ENCODE data around the gene CCL27. TPM values are rescaled to one million over a fixed set of nuclear protein-coding genes. Genes with fewer than 3 reads are reported as not detected.

CCL27 gene
- total and polyA plus RNA-seq, 2 donors (not counting 1 experiment from before 2014, with no cell fraction given), result not detected

DNA sequence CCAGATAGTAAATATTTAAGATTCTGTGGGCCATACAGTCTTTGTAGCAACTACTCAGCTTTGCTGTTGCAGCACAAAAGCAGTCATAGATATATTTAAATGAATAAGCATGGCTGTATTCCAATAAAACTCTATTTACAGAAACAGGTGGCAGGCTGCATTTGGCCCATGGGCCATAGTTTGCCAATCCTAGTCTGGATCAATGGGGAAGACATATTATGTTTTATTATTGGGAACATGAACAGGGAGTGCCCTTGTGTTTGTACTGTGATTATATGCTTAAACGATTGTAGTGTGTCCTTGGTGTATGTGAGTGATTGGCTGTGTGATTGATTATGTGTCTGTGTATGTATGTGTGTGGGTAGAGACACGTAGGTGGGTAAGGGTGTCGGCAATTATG is 12.0 kb upstream of the CCL27 start:
- peaks cover 0 to 2% (median 0%) of the 10 kb centered on the region in 4 experiments for H3K27me3 ChIP-seq (replicated peaks in 1 of 4; ENCODE audit: control extremely low read depth in 1 of 4, control insufficient read depth in 3 of 4, insufficient read depth in 4 of 4, low read length in 3 of 4)
- H3K9me3 ChIP-seq (ENCODE audit: control extremely low read depth in 1 of 3, control insufficient read depth in 2 of 3, insufficient read depth in 1 of 3, low read length in 2 of 3), result peaks cover 0 to 8% (median 5%) of the 10 kb centered on the region in 3 donors
- H3K36me3 ChIP-seq (replicated peaks in 1 of 2; ENCODE audit: control extremely low read depth in 1 of 2, control insufficient read depth in 1 of 2, extremely low read depth in 1 of 2, insufficient read depth in 2 of 2, low read length in 1 of 2), result no peaks in the 10 kb centered on the region
- no peaks in the 10 kb centered on the region for H3K79me2 ChIP-seq (ENCODE audit: control insufficient read depth, insufficient read depth, low read length)
- H3K9ac ChIP-seq (ENCODE audit: low read length), result no peak overlapping the region
- H3K4me3 ChIP-seq (ENCODE audit: control extremely low read depth in 1 of 5, extremely low read depth in 1 of 5, insufficient read depth in 1 of 5, low read depth in 2 of 5, low read length in 4 of 5), result no peak overlapping the region
- H3K4me1 ChIP-seq (ENCODE audit: control insufficient read depth in 2 of 2, insufficient read depth in 2 of 2, low read length in 2 of 2), result no peaks in the 10 kb centered on the region
- ChIA-PET CTCF (interaction anchor here (1.7 kb wide), 1 partner anchor 27 kb away, joined by 15 read pairs; no protein-coding TSS in a partner anchor), POLR2A (no interaction called here)
- DNase-seq, result no peak
- ATAC-seq (ENCODE audit: low read depth), result no peak
- no peak overlapping the region for H2AFZ ChIP-seq (ENCODE audit: insufficient read depth, low read depth, low read length, poor library complexity, severe bottlenecking)
- no peak overlapping the region for H3K4me3 Mint-ChIP-seq
- H3K4me2 ChIP-seq (replicated peaks; ENCODE audit: low read depth, low read length, poor library complexity, severe bottlenecking), result no peak overlapping the region
- no peaks in the 10 kb centered on the region for H4K20me1 ChIP-seq (ENCODE audit: control insufficient read depth, insufficient read depth, low read length, poor library complexity, severe bottlenecking)
- H3K27ac ChIP-seq (ENCODE audit: low read length in 2 of 2), result no peak overlapping the region
- intact Hi-C loops (cut with micrococcal nuclease), result loop anchor here (2.0 kb wide), 1 partner anchor 28 kb away; no protein-coding TSS in a partner anchor
- no peaks in the 10 kb centered on the region for H3K27me3 Mint-ChIP-seq
- H3K27ac Mint-ChIP-seq, result no peak overlapping the region
- peaks cover 6% of the 10 kb centered on the region for H3K9me3 Mint-ChIP-seq (ENCODE audit: insufficient read depth)
- TF ChIP-seq, protein P1, sequence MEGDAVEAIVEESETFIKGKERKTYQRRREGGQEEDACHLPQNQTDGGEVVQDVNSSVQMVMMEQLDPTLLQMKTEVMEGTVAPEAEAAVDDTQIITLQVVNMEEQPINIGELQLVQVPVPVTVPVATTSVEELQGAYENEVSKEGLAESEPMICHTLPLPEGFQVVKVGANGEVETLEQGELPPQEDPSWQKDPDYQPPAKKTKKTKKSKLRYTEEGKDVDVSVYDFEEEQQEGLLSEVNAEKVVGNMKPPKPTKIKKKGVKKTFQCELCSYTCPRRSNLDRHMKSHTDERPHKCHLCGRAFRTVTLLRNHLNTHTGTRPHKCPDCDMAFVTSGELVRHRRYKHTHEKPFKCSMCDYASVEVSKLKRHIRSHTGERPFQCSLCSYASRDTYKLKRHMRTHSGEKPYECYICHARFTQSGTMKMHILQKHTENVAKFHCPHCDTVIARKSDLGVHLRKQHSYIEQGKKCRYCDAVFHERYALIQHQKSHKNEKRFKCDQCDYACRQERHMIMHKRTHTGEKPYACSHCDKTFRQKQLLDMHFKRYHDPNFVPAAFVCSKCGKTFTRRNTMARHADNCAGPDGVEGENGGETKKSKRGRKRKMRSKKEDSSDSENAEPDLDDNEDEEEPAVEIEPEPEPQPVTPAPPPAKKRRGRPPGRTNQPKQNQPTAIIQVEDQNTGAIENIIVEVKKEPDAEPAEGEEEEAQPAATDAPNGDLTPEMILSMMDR (IDR thresholded peaks at IDR 0.05), result no peak
- no peak for TF ChIP-seq EZH2 (IDR thresholded peaks at IDR 0.05; ENCODE audit: borderline replicate concordance, insufficient read depth, low read depth, low read length, poor library complexity, severe bottlenecking)
- WGBS (ENCODE audit: insufficient coverage), result 94% methylated on average over 3 of the region's 3 CpGs
- no peaks in the 10 kb centered on the region for H3K4me1 Mint-ChIP-seq

DNA sequence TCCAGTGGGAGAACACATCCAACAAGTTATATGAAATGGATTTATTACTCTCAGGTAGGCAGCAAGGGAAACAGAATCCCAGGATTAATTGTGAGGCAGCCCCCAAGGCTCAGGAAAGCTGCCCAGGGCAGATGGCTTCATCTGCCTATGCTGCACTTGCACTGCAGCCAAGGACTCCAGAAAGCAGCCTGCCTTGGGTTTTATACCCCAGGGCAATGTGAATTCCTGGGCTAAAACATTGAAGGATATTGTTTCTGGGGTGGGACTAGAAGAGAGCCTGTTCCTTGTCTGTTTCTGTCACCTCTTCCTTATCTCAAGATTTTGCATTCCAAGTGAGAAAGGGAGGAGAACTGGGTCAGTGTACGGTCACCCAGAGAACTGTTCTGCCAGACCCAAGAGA is 8.8 kb upstream of the CCL27 start:
- Histone ChIP-seq H3K79me2 (ENCODE audit: control insufficient read depth, insufficient read depth, low read length) (no peaks in the 10 kb centered on the region), H3K27ac (ENCODE audit: low read length in 2 of 2) (no peak overlapping the region), H3K4me3 (ENCODE audit: control extremely low read depth in 1 of 5, extremely low read depth in 1 of 5, insufficient read depth in 1 of 5, low read depth in 2 of 5, low read length in 4 of 5) (no peak overlapping the region), H3K4me2 (replicated peaks; ENCODE audit: low read depth, low read length, poor library complexity, severe bottlenecking) (no peak overlapping the region), H3K27me3 (replicated peaks in 1 of 4; ENCODE audit: control extremely low read depth in 1 of 4, control insufficient read depth in 3 of 4, insufficient read depth in 4 of 4, low read length in 3 of 4) (peaks cover 0 to 2% (median 0%) of the 10 kb centered on the region in 4 experiments), H3K36me3 (replicated peaks in 1 of 2; ENCODE audit: control extremely low read depth in 1 of 2, control insufficient read depth in 1 of 2, extremely low read depth in 1 of 2, insufficient read depth in 2 of 2, low read length in 1 of 2) (no peaks in the 10 kb centered on the region), H4K20me1 (ENCODE audit: control insufficient read depth, insufficient read depth, low read length, poor library complexity, severe bottlenecking) (no peaks in the 10 kb centered on the region), H3K9me3 (ENCODE audit: control extremely low read depth in 1 of 3, control insufficient read depth in 2 of 3, insufficient read depth in 1 of 3, low read length in 2 of 3) (peaks cover 0 to 8% (median 7%) of the 10 kb centered on the region in 3 donors), H3K9ac (ENCODE audit: low read length) (no peak overlapping the region), H3K4me1 (ENCODE audit: control insufficient read depth in 2 of 2, insufficient read depth in 2 of 2, low read length in 2 of 2) (peaks cover 0 to 1% of the 10 kb centered on the region in 2 donors), H2AFZ (ENCODE audit: insufficient read depth, low read depth, low read length, poor library complexity, severe bottlenecking) (no peak overlapping the region)
- TF ChIP-seq, protein P1 (IDR thresholded peaks at IDR 0.05), result no peak
- TF ChIP-seq EZH2 (IDR thresholded peaks at IDR 0.05; ENCODE audit: borderline replicate concordance, insufficient read depth, low read depth, low read length, poor library complexity, severe bottlenecking), result no peak
- intact Hi-C loops (cut with micrococcal nuclease), result no loop called here
- DNase-seq (no peak), ATAC-seq (ENCODE audit: low read depth) (no peak)
- H3K27ac Mint-ChIP-seq, result no peak overlapping the region
- peaks cover 4% of the 10 kb centered on the region for H3K4me1 Mint-ChIP-seq
- ChIA-PET CTCF (no interaction called here), POLR2A (no interaction called here)
- no CpG with 5 or more reads among the region's 1 CpG for WGBS (ENCODE audit: insufficient coverage)
- H3K9me3 Mint-ChIP-seq (ENCODE audit: insufficient read depth), result peaks cover 10% of the 10 kb centered on the region
- no peak overlapping the region for H3K4me3 Mint-ChIP-seq
- H3K27me3 Mint-ChIP-seq, result no peaks in the 10 kb centered on the region

Measured in B cell (primary cell).